LHCN-M2 (cell line): ENCODE data around the gene CACNA1G. TPM values are rescaled to one million over a fixed set of nuclear protein-coding genes. Genes with fewer than 3 reads are reported as not detected.

Source experiments
- DNase-seq: peaks from one replicate; pipeline ENCODE4 v3.0.0-alpha.2; 2012; ENCODE audit warnings: low read depth
- total RNA-seq: library from RNA; depleted of rRNA; stranded (reverse); fragments of >200 nt; gene quantifications from 2 replicates; pipeline ENCODE4 v1.2.3, GENCODE V29; 2014

The CACNA1G gene
- total RNA-seq, 1 experiment from 2014 or later = under 0.01 TPM

- DNase-seq = no peak
These were observed 26.1 kb downstream of the CACNA1G start for GRCh38 chr17:50586421-50587247.

DNA sequence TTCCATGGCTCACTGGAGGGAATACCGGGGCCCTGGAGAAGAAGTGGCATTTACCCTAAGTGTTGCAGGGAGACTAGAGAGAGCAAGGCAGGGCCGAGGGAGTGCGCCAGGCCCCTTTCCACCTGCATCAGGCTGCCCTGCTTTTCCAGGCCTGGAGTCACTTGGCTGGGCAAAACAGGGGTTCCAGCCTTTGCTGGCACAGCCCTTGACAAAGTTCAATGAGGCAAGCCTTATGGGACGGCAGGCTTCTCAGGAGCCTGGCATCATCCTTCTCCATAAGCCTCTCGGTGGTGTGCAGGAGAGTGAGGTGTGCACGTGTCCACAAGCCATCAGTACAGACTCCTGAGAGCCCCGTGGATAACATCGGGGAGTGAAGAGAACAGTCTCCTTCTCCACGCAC, 27.1 kb downstream of the CACNA1G start:
- DNase-seq = no peak

- DNase-seq = no peak
These were observed 28.0 kb downstream of the CACNA1G start for GRCh38 chr17:50588391-50589049.

- peak; percentile 5 for DNase-seq
These were observed 28.7 kb downstream of the CACNA1G start for GRCh38 chr17:50589095-50589705.

DNA sequence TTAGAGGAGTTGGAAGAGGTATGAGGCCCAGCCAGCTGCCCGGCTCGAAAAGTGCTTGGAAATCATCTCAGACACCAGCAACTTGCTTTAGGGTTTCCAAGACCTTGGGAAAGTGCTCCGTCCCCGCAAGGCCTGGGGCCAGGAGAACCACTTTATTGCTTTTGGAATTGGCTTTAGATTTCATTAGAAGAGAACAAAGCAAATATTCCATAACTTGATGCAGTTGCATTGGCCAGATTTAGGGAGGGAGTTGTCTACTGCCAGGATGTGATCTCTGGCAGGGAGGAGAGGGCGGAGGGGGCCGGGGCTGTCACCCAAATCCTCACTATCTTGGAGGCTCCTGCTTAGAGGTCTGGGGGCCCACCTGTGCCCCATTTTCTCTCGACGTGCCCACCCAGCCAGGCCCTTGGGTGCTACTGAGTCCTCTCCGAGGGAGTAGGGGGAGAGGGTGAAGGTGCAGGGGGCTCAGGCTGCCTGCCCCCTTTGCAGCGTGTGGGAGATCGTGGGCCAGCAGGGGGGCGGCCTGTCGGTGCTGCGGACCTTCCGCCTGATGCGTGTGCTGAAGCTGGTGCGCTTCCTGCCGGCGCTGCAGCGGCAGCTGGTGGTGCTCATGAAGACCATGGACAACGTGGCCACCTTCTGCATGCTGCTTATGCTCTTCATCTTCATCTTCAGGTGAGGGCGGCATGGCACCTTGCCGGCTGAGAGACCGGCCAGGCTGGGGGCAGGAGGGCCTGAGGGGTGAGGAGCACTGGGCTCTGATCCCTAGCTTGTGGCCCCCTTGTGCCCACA, 30.6 kb downstream of the CACNA1G start:
- no peak for DNase-seq

GRCh38 chr17:50593321-50593720, 32.8 kb downstream of the CACNA1G start:
- no peak for DNase-seq

- DNase-seq = no peak
These were observed 33.8 kb downstream of the CACNA1G start for GRCh38 chr17:50594128-50594823.

DNA sequence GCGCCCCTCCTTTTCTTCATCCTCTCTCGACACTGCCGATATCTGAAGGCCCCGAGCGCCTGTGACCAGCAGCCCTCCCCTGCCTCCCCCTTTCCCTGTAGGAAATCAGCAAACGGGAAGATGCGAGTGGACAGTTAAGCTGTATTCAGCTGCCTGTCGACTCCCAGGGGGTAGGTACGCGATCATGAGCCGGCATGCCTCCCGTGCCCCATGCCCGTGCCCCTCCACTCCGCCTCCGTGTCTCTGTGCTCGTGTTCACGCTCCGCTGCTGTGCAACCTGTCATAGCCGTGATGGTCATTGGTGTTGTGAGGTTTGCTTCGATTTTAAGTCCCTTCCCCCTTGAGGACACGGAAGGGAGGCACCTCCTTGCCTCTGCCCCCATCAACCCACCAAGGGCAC, 34.4 kb downstream of the CACNA1G start:
- DNase-seq = no peak

- DNase-seq = no peak
These were observed 35.9 kb downstream of the CACNA1G start for GRCh38 chr17:50596191-50597037.

GRCh38 chr17:50598487-50598886, 38.0 kb downstream of the CACNA1G start:
- no peak for DNase-seq

DNA sequence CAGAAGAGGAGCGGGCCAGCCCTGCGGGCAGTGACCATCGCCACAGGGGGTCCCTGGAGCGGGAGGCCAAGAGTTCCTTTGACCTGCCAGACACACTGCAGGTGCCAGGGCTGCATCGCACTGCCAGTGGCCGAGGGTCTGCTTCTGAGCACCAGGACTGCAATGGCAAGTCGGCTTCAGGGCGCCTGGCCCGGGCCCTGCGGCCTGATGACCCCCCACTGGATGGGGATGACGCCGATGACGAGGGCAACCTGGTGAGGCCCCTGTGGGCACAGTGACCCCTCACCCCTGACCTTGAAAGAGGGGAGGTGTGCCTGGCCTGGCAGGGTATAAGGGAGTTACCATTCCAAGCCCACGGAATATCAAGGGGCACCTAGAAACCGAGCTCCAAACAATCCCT, 39.1 kb downstream of the CACNA1G start:
- no peak for DNase-seq

DNA sequence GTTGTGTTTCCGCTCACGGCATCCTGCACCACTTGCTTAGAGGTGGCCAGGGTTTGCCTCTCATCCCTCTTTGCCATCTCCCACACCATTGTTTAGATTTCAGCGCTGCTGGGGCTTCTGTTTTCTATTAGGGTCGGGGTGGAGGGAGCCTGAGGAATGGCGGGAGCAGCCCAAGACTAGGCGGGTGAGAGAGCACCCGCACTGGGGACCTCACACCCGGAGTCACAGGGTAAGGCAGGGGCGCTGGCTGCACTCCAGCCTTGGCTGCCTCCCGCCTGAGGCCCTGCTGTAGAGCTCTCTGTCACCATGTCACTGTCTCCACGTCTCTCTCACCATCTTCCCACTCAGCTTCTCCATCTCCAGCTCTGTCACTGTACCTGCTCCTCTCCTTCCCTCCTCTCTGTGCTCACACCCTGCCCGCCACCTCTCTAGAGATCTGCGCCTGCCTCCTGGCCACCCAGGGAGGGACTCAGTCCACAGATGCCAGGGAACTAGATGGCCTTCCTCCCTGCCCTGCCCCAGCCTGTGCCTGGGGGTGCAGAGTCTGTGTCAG, 41.4 kb downstream of the CACNA1G start:
- no peak for DNase-seq

DNA sequence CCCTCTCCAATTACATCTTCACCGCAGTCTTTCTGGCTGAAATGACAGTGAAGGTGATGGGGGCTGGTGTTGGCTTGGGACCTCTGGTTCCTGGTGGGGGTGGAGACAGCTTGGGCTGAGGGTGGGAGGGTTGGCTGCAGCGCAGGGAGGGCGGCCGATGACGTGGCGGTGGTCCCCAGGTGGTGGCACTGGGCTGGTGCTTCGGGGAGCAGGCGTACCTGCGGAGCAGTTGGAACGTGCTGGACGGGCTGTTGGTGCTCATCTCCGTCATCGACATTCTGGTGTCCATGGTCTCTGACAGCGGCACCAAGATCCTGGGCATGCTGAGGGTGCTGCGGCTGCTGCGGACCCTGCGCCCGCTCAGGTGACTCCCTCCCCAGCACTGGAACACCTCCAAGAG, 42.3 kb downstream of the CACNA1G start:
- no peak for DNase-seq

- no peak for DNase-seq
These were observed 42.8 kb downstream of the CACNA1G start for GRCh38 chr17:50603340-50603739.

- no peak for DNase-seq
These were observed 44.0 kb downstream of the CACNA1G start for GRCh38 chr17:50604513-50604912.

DNA sequence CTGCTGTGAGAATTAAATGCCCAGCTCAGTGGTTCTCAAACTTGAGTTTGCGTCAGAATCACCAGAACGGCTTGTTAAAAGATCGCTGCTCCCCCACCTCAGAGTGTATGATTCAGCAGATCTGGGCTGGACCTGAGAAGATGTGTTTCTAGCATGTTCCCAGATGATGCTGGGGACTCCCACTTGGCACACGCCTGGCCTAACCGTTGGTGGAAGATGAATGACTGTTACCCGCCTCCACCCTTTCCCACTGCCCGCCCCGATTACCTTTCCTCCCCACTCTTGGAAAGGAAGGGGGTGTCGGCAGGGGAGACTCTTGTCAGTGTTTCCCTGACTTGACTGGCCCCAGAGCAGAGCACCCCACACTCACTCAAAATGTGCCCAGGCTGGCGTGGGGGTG, 44.9 kb downstream of the CACNA1G start:
- no peak for DNase-seq

GRCh38 chr17:50607522-50608175, 47.1 kb downstream of the CACNA1G start:
- no peak for DNase-seq

- no peak for DNase-seq
These were observed 48.3 kb downstream of the CACNA1G start for GRCh38 chr17:50608700-50609379.
